Stimulated activated CD8-positive, alpha-beta memory T cell treated with anti-CD3 and anti-CD28 coated beads, Interleukin-7, amount 100 ng/mL, for 24 hours (primary cell): Measurements from ENCODE around the gene ARL14.

Experiments
- DNase-seq: peaks from one replicate; pipeline ENCODE4 v3.0.0-alpha.2; 2020; ENCODE audit warnings: low read depth

ARL14 gene

GRCh38 chr3:160676547-160677303 lies at the start of gene ARL14:
Gene ARL14, plus strand, starts transcription at chr3:160677160. Its CDS starts 187 bp downstream, at chr3:160677347.
- no peak for DNase-seq

GRCh38 chr3:160629491-160629890 lies 47.5 kb upstream of the ARL14 start:
- DNase-seq, result no peak

- no peak for DNase-seq
These were observed 43.4 kb upstream of the ARL14 start for GRCh38 chr3:160633361-160634083.

GRCh38 chr3:160635213-160635612 lies 41.7 kb upstream of the ARL14 start:
- DNase-seq, result no peak

- no peak for DNase-seq
These were observed 39.9 kb upstream of the ARL14 start for GRCh38 chr3:160637086-160637485.

- DNase-seq, result no peak
These were observed 38.8 kb upstream of the ARL14 start for GRCh38 chr3:160638184-160638583.

GRCh38 chr3:160641665-160642309 lies 35.2 kb upstream of the ARL14 start:
- DNase-seq, result no peak

- DNase-seq, result no peak
These were observed 33.0 kb upstream of the ARL14 start for GRCh38 chr3:160643994-160644393.

- DNase-seq, result no peak
These were observed 32.5 kb upstream of the ARL14 start for GRCh38 chr3:160644491-160644890.

- no peak for DNase-seq
These were observed 28.3 kb upstream of the ARL14 start for GRCh38 chr3:160648701-160649100.

GRCh38 chr3:160649596-160649995 lies 27.4 kb upstream of the ARL14 start:
- no peak for DNase-seq

GRCh38 chr3:160653512-160653911 lies 23.4 kb upstream of the ARL14 start:
- DNase-seq, result no peak

GRCh38 chr3:160660902-160661301 lies 16.1 kb upstream of the ARL14 start:
- DNase-seq, result no peak

- no peak for DNase-seq
These were observed 15.3 kb upstream of the ARL14 start for GRCh38 chr3:160661660-160662059.

- no peak for DNase-seq
These were observed 11.7 kb upstream of the ARL14 start for GRCh38 chr3:160665231-160665630.

GRCh38 chr3:160665784-160666526 lies 11.0 kb upstream of the ARL14 start:
- no peak for DNase-seq

- no peak for DNase-seq
These were observed 9.5 kb upstream of the ARL14 start for GRCh38 chr3:160667452-160667851.

GRCh38 chr3:160668454-160668853 lies 8.5 kb upstream of the ARL14 start:
- no peak for DNase-seq

- DNase-seq, result no peak
These were observed 5.7 kb upstream of the ARL14 start for GRCh38 chr3:160671231-160671630.

GRCh38 chr3:160671995-160672394 lies 5.0 kb upstream of the ARL14 start:
- no peak for DNase-seq

- DNase-seq, result no peak
These were observed 3.8 kb upstream of the ARL14 start for GRCh38 chr3:160673188-160673587.

GRCh38 chr3:160675566-160676124 lies 1.3 kb upstream of the ARL14 start:
- DNase-seq, result no peak
